HUDEP-2 (cell line): Measurements from ENCODE around the gene PEX3.

Experiments used
- DNase-seq, 76 experiments: peaks; one replicate each; lab custom pipeline; 2025; ENCODE audit not compliant: unreplicated experiment in 76 of 76; lab: John Stamatoyannopoulos, UW

PEX3 gene

DNA sequence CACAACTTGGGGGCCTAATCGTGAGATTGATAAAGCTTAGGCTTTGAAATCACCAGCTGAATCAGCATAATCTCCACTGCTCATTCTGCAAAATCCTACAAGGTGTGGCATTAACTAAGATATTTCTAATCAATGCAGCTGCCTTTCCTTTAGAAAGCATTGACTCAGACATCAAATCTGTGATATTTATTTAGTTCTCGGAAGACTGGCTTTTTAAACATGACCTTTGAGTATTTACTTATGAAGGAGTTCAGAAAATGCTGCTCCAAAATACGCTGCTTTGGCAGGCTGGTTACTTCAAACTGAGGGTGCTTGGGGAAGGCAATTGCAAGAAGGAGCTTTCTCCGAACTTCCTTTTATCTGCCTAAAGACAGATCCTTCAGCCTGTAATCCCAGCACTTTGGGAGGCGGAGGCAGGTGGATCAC, 84.6 kb downstream of the PEX3 start:
- no peak for DNase-seq

DNA sequence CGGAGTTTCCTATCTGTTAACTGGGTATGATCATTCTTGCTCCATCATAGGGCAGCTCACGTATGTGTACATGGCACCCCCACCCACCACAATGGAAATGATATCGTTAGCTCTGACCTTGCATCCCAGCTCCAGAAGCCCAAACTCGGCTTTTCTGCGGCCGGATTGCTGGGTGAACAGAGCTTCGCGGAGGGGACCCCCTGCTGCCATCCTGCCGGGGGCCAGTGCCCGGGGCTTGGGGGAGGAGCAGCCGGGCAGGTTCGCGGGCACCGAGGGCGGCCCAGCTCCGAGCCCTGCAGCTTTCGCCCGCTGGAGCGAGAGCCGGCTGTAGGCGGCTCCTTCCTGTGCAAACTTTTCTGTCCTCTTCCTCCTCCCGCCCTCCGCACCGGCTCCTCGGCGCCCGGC, 85.9 kb downstream of the PEX3 start:
- peak in 42 of 76 experiments; percentile 14 to 63 (median 40) for DNase-seq

DNA sequence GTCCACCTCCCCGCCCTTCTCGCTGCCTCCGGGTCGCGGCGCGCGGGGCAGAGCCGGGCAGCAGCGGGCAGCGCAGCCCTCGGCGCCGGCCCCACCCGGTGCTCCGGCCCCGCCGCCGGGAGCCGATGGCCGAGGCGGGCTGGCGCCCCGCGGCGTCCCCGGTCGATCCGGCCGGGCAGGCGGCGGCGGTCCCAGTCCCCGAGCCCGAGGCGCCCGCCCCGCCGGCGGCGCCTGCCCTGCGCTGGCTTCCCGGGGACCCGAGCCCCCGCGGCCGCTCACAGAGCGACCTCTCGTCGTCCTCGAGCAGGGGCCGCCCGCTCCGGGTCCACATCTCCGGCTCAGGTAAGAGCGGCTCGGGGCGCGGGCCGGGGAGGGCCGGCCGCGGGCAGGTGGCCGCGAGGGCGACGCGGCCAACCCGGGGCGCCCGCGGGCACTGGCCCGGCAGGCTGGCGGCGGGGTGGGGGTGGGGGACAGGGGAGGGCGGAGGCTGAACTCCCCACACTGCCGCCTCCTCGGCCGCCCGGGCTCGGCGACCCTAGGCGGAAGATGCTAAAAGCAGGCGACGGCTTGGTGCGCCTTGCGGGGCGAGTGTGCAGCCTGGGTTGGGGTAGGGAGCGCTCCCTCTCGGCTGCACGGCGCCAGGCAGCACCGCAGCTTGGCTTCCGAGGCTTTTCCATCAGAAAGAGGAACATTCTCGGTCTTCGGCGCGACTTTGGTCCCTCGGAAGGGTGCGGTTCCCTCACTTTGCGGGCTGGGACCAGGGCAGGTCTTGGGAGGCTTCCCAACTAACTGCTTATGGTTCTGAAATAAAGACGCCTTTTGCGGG, 86.5 kb downstream of the PEX3 start:
- peak in 68 of 76 experiments; percentile 24 to 74 (median 54) for DNase-seq

DNA sequence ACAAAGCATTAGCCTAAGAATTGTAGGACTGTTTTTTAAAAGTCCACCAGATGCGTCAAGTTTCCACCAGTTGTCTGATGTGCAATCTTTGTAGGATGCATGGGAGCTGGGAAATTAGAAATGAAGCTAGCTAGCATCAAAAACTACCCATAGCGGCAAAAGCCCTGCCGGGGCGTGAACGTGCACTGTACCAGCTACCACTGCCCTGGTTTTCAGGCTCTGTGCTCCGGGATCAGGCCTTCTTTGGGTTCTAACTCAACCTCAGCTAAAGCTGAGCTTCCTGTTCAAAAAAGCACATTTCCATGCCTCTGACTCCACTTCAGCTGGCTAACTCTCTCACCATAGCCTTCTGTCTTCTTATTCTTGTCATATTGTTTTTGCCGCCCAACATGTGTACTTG, 87.8 kb downstream of the PEX3 start:
- DNase-seq = no peak

DNA sequence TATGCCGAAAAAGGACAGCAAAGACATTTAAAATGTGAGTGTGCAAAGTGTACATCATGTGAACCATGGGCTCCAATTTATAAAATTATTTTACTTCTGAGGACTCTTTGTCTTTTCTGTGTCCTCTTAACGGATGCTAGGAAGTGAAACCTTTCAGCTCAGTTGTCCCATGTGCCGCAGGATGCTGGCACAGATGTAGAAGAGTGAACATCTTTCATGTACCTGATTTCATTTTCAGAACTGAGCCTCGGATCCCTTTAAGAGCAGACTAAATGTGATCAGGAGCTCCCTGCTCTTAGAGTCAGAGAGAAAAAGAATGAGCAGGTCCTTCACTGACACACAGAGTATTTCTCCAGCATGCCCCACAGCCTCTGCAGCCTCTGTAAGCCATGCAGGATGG, 88.5 kb downstream of the PEX3 start:
- DNase-seq = no peak

DNA sequence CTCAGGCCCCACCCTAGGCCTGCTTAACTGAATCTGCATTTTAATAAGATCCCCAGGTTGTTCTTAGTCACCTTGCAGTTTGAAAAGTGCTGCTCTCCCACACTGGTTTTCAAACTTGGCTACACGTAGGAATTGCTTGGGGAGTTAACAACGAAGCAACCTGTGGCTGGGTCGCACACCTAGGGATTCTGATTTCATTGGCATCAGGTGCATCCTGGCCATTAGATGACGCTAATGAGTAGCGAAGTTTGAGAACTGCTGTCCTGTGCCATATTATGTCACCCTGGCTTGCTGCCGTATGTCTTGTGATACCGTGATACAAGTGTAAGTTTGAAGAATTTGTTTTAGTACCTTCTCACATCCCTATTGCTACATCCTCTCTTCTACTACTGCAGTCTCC, 89.1 kb downstream of the PEX3 start:
- DNase-seq = no peak

DNA sequence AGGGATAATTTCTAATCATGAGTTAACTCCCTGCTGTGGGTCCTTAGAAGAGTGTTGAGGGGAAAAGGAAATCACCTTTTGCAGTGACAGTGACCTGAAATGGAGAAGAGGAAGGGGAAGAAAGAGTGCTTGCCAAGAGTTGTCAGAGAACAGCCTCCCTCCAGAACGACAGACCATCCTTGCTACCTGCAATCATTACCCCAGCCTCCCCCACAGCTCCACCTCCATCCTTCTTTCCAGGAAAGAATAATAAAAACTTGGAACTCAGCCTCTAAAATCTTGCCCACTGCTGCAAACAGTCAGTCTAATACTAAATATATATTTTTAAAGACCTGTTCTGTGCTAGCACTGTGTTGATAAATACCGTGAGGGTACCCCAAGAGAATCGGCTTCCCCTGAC, 89.6 kb downstream of the PEX3 start:
- no peak for DNase-seq
